Mucosa of rectum (tissue), 2 donors: ENCODE results near the gene CAMK1G.

Experiments used
- H3K27ac ChIP-seq, 2 donors: one replicate each; pipeline ENCODE4 v1.7.0; 2013; ENCODE audit warnings: inconsistent platforms in 2 of 2, low read depth in 2 of 2, low read length in 2 of 2
- H3K27me3 ChIP-seq, 2 donors: one replicate each; pipeline ENCODE4 v1.7.0; 2013; ENCODE audit warnings: low read length in 2 of 2; ENCODE audit not compliant: control insufficient read depth in 2 of 2, insufficient read depth in 2 of 2
- H3K36me3 ChIP-seq, 2 donors: one replicate each; pipeline ENCODE4 v1.7.0; 2013; ENCODE audit warnings: low read length in 2 of 2; ENCODE audit not compliant: control insufficient read depth in 2 of 2, insufficient read depth in 2 of 2
- H3K4me1 ChIP-seq, 2 donors: one replicate each; pipeline ENCODE4 v1.7.0; 2013; ENCODE audit warnings: low read length in 2 of 2, mild to moderate bottlenecking in 1 of 2; ENCODE audit not compliant: control insufficient read depth in 2 of 2, insufficient read depth in 2 of 2
- H3K4me3 ChIP-seq, 2 donors: one replicate each; pipeline ENCODE4 v1.7.0; 2013; ENCODE audit warnings: low read length in 2 of 2
- H3K9ac ChIP-seq, 2 donors: one replicate each; pipeline ENCODE4 v1.7.0; 2013; ENCODE audit warnings: low read length in 2 of 2, low read depth in 1 of 2, mild to moderate bottlenecking in 1 of 2
- H3K9me3 ChIP-seq, 2 donors: one replicate each; pipeline ENCODE4 v1.7.0; 2013; ENCODE audit warnings: low read length in 2 of 2; ENCODE audit not compliant: control insufficient read depth in 2 of 2
- donor health status: healthy.
- donor health status: Normal muscosa, but diverticular disease.

CAMK1G gene

DNA sequence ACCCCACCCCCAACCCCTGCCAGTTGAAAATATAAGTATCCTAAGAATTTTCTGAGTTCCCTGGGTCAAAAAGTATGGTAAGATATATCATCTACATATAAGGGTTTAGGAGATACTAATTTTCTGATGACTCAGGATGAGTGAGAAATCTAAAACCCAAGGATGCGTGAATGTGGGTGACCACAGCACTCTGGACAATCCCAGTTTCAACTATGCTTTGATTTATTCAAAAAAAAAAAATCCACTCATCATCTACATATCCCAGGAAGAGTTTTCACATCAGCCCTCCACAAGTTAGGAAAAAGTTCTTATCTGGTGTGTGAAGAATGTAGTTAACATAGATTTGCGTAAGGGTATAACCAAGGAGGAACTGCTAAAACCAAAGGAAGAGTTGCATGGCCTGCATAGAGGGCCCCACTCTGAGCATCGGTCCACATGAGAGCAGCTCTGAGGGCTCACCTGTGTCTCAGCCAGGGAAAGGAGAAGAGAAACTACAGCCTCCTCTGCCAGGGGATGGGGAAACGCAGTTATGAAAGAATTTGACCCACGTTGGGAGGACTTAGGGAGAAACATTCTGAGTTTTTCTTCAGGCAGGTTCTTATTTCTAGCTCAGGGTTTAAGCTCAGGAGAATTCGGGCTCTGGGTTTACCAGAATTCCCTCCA, 50.0 kb downstream of the CAMK1G start:
- Histone ChIP-seq H3K36me3 (peaks cover 26 to 40% of the 10 kb centered on the region in 2 donors), H3K4me1 (no peaks in the 10 kb centered on the region), H3K27me3 (no peaks in the 10 kb centered on the region), H3K27ac (no peak overlapping the region), H3K9ac (no peak overlapping the region), H3K9me3 (no peaks in the 10 kb centered on the region), H3K4me3 (no peak overlapping the region)

DNA sequence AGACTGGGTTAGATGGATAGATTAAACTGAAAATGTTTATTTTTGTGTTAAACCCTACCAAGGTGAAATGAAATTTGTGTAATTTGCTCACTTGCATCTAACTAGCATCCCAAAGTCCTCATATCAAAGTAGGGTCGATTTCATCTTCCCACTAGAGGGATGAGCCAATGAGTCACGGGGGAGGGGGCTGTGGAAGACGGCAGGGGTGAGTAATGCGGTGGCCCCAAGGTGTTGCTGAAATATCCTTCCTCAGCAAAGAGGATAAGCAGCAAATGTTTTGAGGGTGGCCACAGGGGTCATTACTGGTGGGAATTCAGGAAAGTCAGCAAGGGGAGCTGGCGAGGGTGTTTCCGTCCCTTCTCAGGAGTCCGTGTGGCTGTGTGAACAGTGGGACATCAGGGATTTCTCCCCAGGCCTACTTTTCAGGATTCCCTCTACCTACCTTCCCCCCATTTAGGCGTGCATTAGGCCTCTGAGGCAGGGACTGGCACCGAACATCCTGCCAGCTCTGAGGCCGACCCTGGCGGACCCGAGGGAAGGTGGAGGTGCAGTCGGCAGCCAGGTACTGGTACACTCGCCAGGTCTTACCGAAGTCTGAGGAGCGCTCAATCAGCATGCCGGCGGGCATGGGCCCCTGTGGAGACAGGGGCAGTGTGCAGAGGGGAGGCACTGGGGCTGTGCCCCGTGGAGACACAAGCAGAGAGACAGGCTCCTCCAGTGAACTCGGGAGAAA, 50.7 kb downstream of the CAMK1G start:
- Histone ChIP-seq H3K9me3 (no peaks in the 10 kb centered on the region), H3K27me3 (no peaks in the 10 kb centered on the region), H3K4me1 (no peaks in the 10 kb centered on the region), H3K27ac (no peak overlapping the region), H3K9ac (no peak overlapping the region), H3K4me3 (no peak overlapping the region), H3K36me3 (peaks cover 26 to 37% of the 10 kb centered on the region in 2 donors)

DNA sequence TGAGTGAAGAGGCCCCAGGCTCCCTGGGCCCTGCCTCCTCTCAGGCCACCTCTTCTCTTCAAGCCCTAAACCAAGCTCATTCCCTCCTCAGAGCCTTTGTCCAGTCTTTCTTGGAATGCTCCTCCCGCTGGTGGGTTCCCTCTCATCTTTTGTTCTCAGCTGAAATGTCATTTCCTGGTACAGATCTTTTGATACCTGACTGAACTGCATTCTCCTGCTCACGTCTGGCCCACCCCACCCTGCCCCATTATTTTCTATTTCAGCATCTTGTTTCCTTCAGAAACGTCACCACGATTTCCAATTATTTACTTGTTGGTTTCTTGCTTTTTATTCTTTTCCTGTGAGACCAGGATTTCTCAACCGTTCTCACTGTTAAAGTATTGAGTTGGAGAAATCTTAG, 52.3 kb downstream of the CAMK1G start:
- Histone ChIP-seq H3K27me3 (no peaks in the 10 kb centered on the region), H3K36me3 (peaks cover 26 to 30% of the 10 kb centered on the region in 2 donors), H3K9me3 (no peaks in the 10 kb centered on the region), H3K9ac (no peak overlapping the region), H3K27ac (no peak overlapping the region), H3K4me3 (no peak overlapping the region), H3K4me1 (no peaks in the 10 kb centered on the region)

DNA sequence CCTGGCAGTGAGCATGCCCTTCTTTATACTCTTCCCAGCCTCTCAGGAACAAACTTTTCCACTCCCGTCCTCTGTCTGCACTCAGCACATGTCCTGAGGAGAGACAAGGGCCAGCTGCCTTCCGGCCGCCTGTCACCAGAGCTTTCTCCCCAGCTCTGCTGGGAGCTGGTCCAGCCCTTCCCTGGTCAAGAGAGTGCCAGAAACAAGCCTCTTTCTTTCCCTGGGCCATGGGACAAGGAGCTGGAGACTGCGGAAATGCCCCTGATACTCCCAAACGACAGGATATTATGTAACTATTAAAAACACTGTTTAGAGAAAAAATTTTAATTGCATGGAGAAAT, 58.3 kb downstream of the CAMK1G start:
- Histone ChIP-seq H3K9ac (no peak overlapping the region), H3K27ac (peak overlapping the region; percentile 18 to 29), H3K27me3 (no peaks in the 10 kb centered on the region), H3K36me3 (peaks cover 10 to 16% of the 10 kb centered on the region in 2 donors), H3K4me1 (peaks cover 24 to 34% of the 10 kb centered on the region in 2 donors), H3K4me3 (no peak overlapping the region), H3K9me3 (no peaks in the 10 kb centered on the region)

DNA sequence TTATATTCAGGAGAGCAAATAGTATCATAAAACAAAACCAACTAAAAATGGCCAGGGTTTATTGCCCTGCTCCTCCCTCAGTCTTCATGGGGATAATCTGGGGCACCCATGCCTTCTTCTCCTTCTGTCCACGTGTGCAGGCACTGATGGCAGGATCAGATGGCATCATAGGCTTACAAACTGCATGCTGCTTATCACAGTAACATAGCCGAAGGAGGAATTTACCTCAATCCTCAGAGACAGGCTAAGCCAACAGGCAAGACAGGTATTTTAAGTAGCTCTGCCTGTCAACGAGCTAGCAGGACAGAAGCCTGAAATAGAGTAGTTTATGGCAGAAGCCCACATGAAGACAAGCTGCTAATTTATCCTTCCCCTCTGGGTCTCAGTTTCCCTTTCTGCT, 59.3 kb downstream of the CAMK1G start:
- no peaks in the 10 kb centered on the region for H3K9me3 ChIP-seq
- peak overlapping the region; percentile 32 to 65 for H3K27ac ChIP-seq
- H3K4me1 ChIP-seq = peaks cover 24 to 43% of the 10 kb centered on the region in 2 donors
- H3K4me3 ChIP-seq = no peak overlapping the region
- peak overlapping the region in 1 of 2 donors; percentile 32 for H3K9ac ChIP-seq
- no peaks in the 10 kb centered on the region for H3K27me3 ChIP-seq
- H3K36me3 ChIP-seq = peaks cover 12 to 13% of the 10 kb centered on the region in 2 donors

DNA sequence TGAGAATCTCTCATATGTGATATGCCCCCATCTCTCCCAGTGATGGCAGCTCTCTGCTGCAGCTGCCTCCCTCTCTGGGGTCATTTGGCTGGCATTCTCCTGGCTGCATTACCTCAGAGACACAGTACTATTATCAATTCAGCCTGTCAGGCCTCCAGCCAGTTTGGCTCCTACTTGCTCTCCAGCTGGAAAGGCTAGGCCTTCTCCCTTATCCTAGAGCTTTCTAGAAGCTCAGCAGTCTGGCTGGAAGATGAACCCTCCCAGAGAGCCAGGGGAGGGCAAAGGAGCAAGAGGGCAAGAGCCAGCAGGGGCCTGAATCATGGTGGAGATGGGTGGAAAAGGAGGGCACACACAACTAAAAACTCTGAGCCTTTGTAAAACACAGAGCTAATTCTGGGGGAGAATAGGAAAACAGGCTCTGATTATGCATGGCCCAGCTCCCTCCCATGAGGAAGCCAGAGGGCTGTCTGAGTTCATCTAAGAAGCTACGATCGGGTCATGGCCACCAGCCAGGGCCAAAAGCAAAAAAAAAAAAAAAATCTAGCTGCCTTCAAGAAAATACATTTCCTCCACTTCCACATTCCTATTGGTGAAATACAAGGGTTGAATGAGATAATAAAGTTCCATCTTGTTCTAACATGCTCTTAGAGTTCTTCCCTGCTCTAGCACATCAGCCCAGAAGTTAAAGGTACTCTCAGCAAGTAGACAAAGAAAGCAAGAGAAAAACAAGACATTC, 59.9 kb downstream of the CAMK1G start:
- peak overlapping the region; percentile 26 to 32 for H3K9ac ChIP-seq
- peak overlapping the region; percentile 32 to 65 for H3K27ac ChIP-seq
- no peaks in the 10 kb centered on the region for H3K27me3 ChIP-seq
- peaks cover 6 to 7% of the 10 kb centered on the region in 2 donors for H3K36me3 ChIP-seq
- H3K4me1 ChIP-seq = peaks cover 24 to 50% of the 10 kb centered on the region in 2 donors
- H3K4me3 ChIP-seq = no peak overlapping the region
- no peaks in the 10 kb centered on the region for H3K9me3 ChIP-seq

DNA sequence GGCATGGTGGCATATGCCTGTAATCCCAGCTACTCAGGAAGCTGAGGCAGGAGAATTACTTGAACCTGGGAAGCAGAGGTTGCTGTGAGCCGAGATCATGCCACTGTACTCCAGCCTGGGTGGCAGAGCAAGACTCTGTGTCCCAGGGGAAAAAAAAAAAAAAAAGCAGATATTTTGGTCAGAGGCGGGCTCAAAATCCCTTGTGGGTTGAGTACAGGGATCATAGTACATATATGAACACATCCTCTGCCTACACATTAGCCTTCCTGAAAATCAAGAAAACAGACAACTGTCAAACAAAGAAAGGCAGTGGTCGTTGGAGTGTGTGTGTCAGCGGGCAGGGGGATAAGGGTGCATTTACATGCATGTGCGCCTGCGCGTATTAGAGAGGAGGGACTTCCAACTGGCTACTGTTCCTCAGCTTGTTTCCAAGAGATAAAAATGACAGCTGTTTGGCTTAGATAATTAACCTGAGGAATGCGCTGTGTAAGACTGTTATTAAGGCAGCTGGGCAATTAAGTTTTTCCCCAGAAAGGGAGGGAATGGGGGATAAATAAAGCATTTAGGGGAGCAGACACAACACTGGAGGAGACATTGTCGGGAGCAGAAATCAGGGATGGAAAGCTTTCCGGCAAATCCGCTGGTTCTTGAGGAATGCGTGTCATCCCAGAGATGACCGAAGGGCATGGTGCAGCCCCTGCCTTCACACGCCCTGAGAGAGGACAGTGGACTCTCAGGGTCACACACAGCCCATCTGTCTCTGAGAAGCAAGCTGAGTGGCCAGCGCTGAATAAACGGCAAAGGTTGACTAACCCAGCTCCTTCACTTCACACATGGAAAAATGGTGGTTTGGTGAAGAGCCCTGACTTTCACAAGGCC, 62.3 kb downstream of the CAMK1G start:
- Histone ChIP-seq H3K9me3 (no peaks in the 10 kb centered on the region), H3K4me1 (peaks cover 39 to 72% of the 10 kb centered on the region in 2 donors), H3K36me3 (peaks cover 6% of the 10 kb centered on the region in 2 donors), H3K4me3 (no peak overlapping the region), H3K9ac (no peak overlapping the region), H3K27me3 (no peaks in the 10 kb centered on the region), H3K27ac (no peak overlapping the region)

DNA sequence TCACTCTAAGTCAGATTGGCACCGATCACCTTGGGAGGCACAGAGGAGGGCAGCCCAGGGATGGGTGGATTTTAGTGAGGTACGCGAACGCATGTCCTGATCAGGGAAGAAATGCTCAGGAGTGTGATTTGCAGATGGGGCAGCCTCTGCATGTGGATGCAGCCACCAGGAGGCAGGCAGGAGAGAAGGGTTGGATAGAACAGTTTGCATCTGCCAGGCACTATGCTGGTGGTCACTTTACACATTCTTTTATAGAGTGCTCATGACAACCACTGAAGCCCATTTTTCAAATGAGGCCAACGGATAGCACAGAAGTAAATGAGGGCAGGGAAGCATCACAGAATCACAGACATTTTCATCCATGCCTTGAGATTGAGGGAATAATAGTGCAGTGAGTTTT, 63.0 kb downstream of the CAMK1G start:
- H3K27ac ChIP-seq = no peak overlapping the region
- peaks cover 39 to 74% of the 10 kb centered on the region in 2 donors for H3K4me1 ChIP-seq
- H3K4me3 ChIP-seq = no peak overlapping the region

DNA sequence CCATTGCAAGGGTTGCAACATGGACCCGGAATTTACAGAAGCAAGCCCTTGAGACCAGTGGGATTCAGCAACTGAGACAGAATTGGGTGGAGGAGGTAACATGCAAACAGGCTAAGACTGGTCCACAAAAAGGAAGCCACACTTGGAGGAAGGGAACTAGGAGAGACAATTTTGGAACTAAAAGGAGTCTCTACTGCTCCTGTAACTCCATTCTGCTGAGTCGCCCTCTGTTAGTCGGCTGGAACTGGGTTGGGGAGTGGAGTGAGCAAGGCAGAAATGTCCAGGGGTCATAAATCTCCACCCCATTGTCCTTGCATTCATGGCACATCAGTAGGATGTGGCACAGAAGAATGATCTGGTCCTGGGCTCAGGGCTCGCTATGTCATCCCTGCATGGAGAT, 63.6 kb downstream of the CAMK1G start:
- no peaks in the 10 kb centered on the region for H3K27me3 ChIP-seq
- H3K27ac ChIP-seq = no peak overlapping the region
- H3K9me3 ChIP-seq = no peaks in the 10 kb centered on the region
- H3K9ac ChIP-seq = no peak overlapping the region
- H3K4me1 ChIP-seq = peaks cover 35 to 74% of the 10 kb centered on the region in 2 donors
- H3K36me3 ChIP-seq = peaks cover 6% of the 10 kb centered on the region in 2 donors
- no peak overlapping the region for H3K4me3 ChIP-seq

More for the DNA sequence above, 63.0 kb downstream of the CAMK1G start:
- H3K9ac ChIP-seq = no peak overlapping the region
- H3K27me3 ChIP-seq = no peaks in the 10 kb centered on the region
- peaks cover 6% of the 10 kb centered on the region in 2 donors for H3K36me3 ChIP-seq
- no peaks in the 10 kb centered on the region for H3K9me3 ChIP-seq
